Measurements from ENCODE around the gene TRMT61A. TPM values are rescaled to one million over a fixed set of nuclear protein-coding genes. Genes with fewer than 3 reads are reported as not detected.

TRMT61A gene
- total and polyA plus RNA-seq, 9 of the 15 experiments (the other 6 are each of a cell fraction or from before 2014, with no cell fraction given) = 0.10 to 24.8 (median 5.1) TPM

DNA sequence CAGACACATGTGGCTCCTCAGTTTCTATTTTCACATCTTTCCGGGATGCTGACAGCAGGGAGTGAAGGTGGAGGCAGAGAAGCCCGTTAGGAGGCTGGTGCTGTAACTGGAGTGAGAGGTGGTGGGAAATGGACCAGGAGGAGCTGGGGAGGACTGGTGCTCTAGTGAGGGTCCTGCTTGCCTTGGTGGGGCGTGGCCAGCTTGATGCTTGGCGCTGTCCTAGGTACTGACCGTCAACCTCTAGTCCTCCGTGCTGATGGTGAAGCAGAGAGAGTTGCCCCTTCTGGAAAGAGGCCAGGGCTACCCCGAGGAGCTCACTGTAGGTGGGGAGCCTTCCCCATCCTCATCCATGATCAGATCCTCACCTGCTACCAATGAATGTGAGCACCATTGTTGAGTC, 1.4 kb downstream of the TRMT61A start (continued):
- TF ChIP-seq TFAP4 (CRISPR knock-in tag; IDR thresholded peaks at IDR 0.05; ENCODE audit: borderline replicate concordance) = peak; percentile 35; the same call in 1 of the 2 replicates
- TF ChIP-seq CREB1 (IDR thresholded peaks at IDR 0.05) = no peak
- 0 out of 2 replicates have a peak, but pooled peaks have one; percentile 23 for TF ChIP-seq CREB1 (CRISPR knock-in tag; IDR thresholded peaks at IDR 0.05)
- TF ChIP-seq SRSF7 (optimal IDR thresholded peaks at IDR 0.05; ENCODE audit: low read depth, low read length) = no peak
- TF ChIP-seq, protein P1, sequence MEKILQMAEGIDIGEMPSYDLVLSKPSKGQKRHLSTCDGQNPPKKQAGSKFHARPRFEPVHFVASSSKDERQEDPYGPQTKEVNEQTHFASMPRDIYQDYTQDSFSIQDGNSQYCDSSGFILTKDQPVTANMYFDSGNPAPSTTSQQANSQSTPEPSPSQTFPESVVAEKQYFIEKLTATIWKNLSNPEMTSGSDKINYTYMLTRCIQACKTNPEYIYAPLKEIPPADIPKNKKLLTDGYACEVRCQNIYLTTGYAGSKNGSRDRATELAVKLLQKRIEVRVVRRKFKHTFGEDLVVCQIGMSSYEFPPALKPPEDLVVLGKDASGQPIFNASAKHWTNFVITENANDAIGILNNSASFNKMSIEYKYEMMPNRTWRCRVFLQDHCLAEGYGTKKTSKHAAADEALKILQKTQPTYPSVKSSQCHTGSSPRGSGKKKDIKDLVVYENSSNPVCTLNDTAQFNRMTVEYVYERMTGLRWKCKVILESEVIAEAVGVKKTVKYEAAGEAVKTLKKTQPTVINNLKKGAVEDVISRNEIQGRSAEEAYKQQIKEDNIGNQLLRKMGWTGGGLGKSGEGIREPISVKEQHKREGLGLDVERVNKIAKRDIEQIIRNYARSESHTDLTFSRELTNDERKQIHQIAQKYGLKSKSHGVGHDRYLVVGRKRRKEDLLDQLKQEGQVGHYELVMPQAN (IDR thresholded peaks at IDR 0.05; ENCODE audit: borderline replicate concordance) = peak; percentile 60; the same call in 1 of the 2 replicates
- TF ChIP-seq TFE3 (CRISPR knock-in tag; IDR thresholded peaks at IDR 0.05) = no peak
- TF ChIP-seq POU5F1 (IDR thresholded peaks at IDR 0.05; ENCODE audit: borderline replicate concordance, low read depth, low read length, partially characterized antibody) = no peak
- TF ChIP-seq USF1 (CRISPR knock-in tag; IDR thresholded peaks at IDR 0.05) = no peak
- 0 out of 2 replicates have a peak, but pooled peaks have one; percentile 23 for TF ChIP-seq CREM (IDR thresholded peaks at IDR 0.05; ENCODE audit: low read depth)
- no peak for TF ChIP-seq ATF1 (CRISPR knock-in tag; IDR thresholded peaks at IDR 0.05)
- no peak for TF ChIP-seq ATF1 (tag; IDR thresholded peaks at IDR 0.05)
- no peak for TF ChIP-seq NCOA2 (IDR thresholded peaks at IDR 0.05; ENCODE audit: partially characterized antibody in 2 of 2)
- TF ChIP-seq BRD4 (IDR thresholded peaks at IDR 0.05) = no peak
- 0 out of 2 replicates have a peak, but pooled peaks have one; percentile 21 for TF ChIP-seq GABPB1 (CRISPR knock-in tag; IDR thresholded peaks at IDR 0.05)
- TF ChIP-seq ZNF778 (CRISPR knock-in tag; IDR thresholded peaks at IDR 0.05) = no peak
- peak; percentile 61 to 92; a peak in 3 of 4 replicates for TF ChIP-seq SIN3A (IDR thresholded peaks at IDR 0.05; ENCODE audit: borderline replicate concordance in 2 of 2, control insufficient read depth in 1 of 2, low read depth in 2 of 2, low read length in 2 of 2)
- TF ChIP-seq, protein P2, sequence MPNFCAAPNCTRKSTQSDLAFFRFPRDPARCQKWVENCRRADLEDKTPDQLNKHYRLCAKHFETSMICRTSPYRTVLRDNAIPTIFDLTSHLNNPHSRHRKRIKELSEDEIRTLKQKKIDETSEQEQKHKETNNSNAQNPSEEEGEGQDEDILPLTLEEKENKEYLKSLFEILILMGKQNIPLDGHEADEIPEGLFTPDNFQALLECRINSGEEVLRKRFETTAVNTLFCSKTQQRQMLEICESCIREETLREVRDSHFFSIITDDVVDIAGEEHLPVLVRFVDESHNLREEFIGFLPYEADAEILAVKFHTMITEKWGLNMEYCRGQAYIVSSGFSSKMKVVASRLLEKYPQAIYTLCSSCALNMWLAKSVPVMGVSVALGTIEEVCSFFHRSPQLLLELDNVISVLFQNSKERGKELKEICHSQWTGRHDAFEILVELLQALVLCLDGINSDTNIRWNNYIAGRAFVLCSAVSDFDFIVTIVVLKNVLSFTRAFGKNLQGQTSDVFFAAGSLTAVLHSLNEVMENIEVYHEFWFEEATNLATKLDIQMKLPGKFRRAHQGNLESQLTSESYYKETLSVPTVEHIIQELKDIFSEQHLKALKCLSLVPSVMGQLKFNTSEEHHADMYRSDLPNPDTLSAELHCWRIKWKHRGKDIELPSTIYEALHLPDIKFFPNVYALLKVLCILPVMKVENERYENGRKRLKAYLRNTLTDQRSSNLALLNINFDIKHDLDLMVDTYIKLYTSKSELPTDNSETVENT (CRISPR knock-in tag; IDR thresholded peaks at IDR 0.05) = no peak
- TF ChIP-seq CHD2 (IDR thresholded peaks at IDR 0.05; ENCODE audit: low read depth, low read length) = no peak
- TF ChIP-seq ETS1 (conservative IDR thresholded peaks at IDR 0.05; ENCODE audit: control insufficient read depth, low read depth, low read length) = 0 out of 2 replicates have a peak, but pooled peaks have one; percentile 52
- TF ChIP-seq CSDE1 (IDR thresholded peaks at IDR 0.05) = no peak

Data from K562 (cell line).